Measurements from ENCODE around the gene DNAJC15.

DNAJC15 gene

GRCh38 chr13:42984691-42985090 is 38.7 kb upstream of the DNAJC15 start:
- TF ChIP-seq, protein P1, sequence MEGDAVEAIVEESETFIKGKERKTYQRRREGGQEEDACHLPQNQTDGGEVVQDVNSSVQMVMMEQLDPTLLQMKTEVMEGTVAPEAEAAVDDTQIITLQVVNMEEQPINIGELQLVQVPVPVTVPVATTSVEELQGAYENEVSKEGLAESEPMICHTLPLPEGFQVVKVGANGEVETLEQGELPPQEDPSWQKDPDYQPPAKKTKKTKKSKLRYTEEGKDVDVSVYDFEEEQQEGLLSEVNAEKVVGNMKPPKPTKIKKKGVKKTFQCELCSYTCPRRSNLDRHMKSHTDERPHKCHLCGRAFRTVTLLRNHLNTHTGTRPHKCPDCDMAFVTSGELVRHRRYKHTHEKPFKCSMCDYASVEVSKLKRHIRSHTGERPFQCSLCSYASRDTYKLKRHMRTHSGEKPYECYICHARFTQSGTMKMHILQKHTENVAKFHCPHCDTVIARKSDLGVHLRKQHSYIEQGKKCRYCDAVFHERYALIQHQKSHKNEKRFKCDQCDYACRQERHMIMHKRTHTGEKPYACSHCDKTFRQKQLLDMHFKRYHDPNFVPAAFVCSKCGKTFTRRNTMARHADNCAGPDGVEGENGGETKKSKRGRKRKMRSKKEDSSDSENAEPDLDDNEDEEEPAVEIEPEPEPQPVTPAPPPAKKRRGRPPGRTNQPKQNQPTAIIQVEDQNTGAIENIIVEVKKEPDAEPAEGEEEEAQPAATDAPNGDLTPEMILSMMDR (IDR thresholded peaks at IDR 0.05; ENCODE audit: insufficient read depth, low read depth, low read length, missing control alignments): no peak
- no peak for DNase-seq (ENCODE audit: low read depth)
- no peak overlapping the region for H3K4me3 ChIP-seq (ENCODE audit: low read length)

GRCh38 chr13:42985312-42986175 is 37.8 kb upstream of the DNAJC15 start:
- TF ChIP-seq, protein P1 (IDR thresholded peaks at IDR 0.05; ENCODE audit: insufficient read depth, low read depth, low read length, missing control alignments): no peak
- peak; percentile 49 for DNase-seq (ENCODE audit: low read depth)
- H3K4me3 ChIP-seq (ENCODE audit: low read length): no peak overlapping the region

DNA sequence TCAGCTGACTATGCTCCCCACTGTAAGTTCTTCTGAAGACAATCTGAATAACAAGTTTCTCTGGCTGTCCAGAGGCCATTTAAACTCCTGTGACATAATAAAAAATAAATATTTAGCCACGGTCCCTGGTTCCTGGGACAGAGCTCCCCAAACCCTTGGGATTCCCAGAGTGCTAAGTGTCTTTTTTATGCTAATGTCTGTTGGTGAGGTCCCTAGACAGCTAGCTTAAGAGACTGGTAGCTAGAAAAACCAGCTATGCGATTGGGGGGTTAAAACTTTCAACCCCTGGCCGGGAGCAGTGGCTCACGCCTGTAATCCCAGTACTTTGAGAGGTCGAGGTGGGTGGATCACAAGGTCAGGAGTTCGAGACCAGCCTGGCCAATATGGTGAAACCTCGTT is 37.2 kb upstream of the DNAJC15 start:
- DNase-seq (ENCODE audit: low read depth): no peak
- H3K4me3 ChIP-seq (ENCODE audit: low read length): no peak overlapping the region
- TF ChIP-seq, protein P1 (IDR thresholded peaks at IDR 0.05; ENCODE audit: insufficient read depth, low read depth, low read length, missing control alignments): no peak

- TF ChIP-seq, protein P1 (IDR thresholded peaks at IDR 0.05; ENCODE audit: insufficient read depth, low read depth, low read length, missing control alignments): no peak
- DNase-seq (ENCODE audit: low read depth): no peak
- no peak overlapping the region for H3K4me3 ChIP-seq (ENCODE audit: low read length)
Measured at GRCh38 chr13:42990291-42991232, 32.8 kb upstream of the DNAJC15 start.

DNA sequence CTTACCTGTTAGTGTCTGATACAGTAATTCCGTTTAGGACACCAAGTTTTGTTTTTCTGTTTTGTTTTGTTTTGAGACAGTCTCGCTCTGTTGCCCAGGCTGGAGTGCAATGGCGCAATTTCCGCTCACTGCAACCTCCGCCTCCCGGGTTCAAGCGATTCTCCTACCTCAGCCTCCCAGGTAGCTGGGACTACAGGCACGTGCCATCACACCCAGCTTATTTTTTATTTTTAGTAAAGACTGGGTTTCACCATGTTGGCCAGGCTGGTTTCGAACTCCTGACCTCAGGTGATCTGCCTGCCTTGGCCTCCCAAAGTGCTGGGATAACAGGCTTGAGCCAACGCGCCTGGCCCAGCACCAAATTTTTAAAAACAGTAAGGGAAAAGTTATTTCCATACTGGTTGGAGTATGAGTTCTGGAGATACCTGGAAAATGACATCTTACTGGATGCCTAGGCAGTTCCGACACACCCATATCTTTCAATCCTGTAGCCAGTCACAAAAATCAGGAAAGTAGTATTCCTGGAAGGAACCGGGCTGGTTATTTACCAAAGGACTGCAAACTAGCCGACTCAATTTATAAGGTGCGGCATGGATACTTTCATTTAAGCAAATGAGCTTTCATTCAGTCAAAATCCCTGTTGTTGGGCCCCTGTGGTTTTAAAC is 32.0 kb upstream of the DNAJC15 start:
- H3K4me3 ChIP-seq (ENCODE audit: low read length): peak overlapping the region; percentile 40
- DNase-seq (ENCODE audit: low read depth): peak; percentile 20

DNA sequence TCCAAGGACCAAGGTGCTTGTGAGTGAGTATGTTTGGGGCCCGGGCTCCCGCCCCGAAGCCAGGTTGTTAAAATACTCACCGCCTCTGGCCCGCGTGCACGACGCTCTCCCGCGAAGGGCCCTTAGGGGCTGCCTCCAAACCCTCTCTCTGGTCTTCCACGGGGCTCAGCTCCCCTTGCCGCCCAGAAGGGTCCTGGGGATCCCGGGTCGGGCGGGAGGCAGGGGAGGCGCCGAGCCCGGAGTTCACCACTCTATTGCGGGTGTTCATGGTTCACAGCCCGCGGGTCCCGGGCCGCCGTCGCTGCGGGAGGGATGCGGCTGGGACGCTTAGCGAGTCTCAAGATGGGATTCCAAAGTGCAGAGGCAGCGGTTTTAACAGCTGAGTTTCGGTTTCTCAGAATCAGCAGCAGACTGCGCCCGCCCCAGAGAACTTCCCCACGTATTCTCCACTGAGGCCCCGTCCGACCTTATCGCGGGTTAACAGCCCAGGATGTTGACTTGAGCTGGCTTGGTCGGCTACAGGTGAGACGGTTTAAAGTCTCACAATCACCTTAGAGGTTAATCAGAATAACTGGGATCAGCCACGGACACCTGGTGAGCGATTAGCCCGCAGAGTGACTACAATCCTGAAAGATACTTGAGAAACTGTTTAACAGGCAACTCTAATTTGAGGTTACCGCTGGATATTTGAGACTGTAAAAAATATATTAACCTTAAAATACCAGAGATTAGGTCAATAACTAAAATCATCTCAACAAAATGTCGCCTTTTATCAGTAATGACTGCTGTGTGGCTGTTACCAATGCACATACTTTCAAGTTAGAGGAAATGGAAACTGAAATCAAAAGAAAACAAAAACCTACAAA is 31.3 kb upstream of the DNAJC15 start, which contains the start of gene EPSTI1:
TSS of gene EPSTI1 (minus strand) at position 344 of the 866 bp plus-strand sequence. CDS start at position 268, 76 bp downstream.
- peak within 1 kb of the TSS; percentile 40 for H3K4me3 ChIP-seq (ENCODE audit: low read length)
- DNase-seq (ENCODE audit: low read depth): peak; percentile 50
- TF ChIP-seq, protein P1 (IDR thresholded peaks at IDR 0.05; ENCODE audit: insufficient read depth, low read depth, low read length, missing control alignments): no peak
